COR-L47 (cell line): ENCODE data around the gene WDR55.
"Not testable (repeated sequence)": the region's sequence is repeated elsewhere in the genome, so short reads cannot be mapped to it uniquely, and the experiment has no call there.

Experiments
- DNase-seq: peaks from one replicate; lab custom pipeline; 2025; lab: John Stamatoyannopoulos, UW

The WDR55 gene

GRCh38 chr5:140710899-140711552 lies 46.3 kb downstream of the WDR55 start:
- DNase-seq = peak; percentile 56

- no peak for DNase-seq
Observed at GRCh38 chr5:140711794-140712193, 47.1 kb downstream of the WDR55 start.

- no peak for DNase-seq
Observed at GRCh38 chr5:140713562-140714094, 48.9 kb downstream of the WDR55 start.

- not testable (repeated sequence) for DNase-seq
Observed at GRCh38 chr5:140716238-140716637, 51.5 kb downstream of the WDR55 start.

- DNase-seq = no peak
Observed at GRCh38 chr5:140718266-140718592, 53.5 kb downstream of the WDR55 start.

- not testable (repeated sequence) for DNase-seq
Observed at GRCh38 chr5:140720738-140721137, 56.0 kb downstream of the WDR55 start.

- DNase-seq = not testable (repeated sequence)
Observed at GRCh38 chr5:140721395-140721794, 56.7 kb downstream of the WDR55 start.
